T-helper 17 cell (primary cell): ENCODE results near the gene MMP24OS. TPM values are rescaled to one million over a fixed set of nuclear protein-coding genes. Genes with fewer than 3 reads are reported as not detected.

Experiments used
- ATAC-seq: fragments of 150-1000 bp; cut with Tn5 transposase; 2 replicates; pipeline ENCODE4 v1.10.0; 2021; ENCODE audit warnings: mild to moderate bottlenecking, moderate library complexity
- DNase-seq, 3 donors: peaks; one replicate each; pipeline versions ENCODE4 v3.0.0 to v3.0.0-alpha.2; 2020 to 2021
- H3K9me3 ChIP-seq: one replicate; pipeline ENCODE4 v1.7.0; 2013; ENCODE audit warnings: low read length, mild to moderate bottlenecking; ENCODE audit not compliant: control insufficient read depth, poor library complexity, severe bottlenecking
- H3K27ac Mint-ChIP-seq: one replicate; pipeline ENCODE4 v1.8.0; 2022; ENCODE audit warnings: mild to moderate bottlenecking, moderate library complexity, mixed read lengths
- H3K27me3 Mint-ChIP-seq: one replicate; pipeline ENCODE4 v1.8.0; 2022; ENCODE audit warnings: mixed read lengths
- H3K36me3 Mint-ChIP-seq: one replicate; pipeline ENCODE4 v1.8.0; 2022; ENCODE audit warnings: low read depth, mixed read lengths
- H3K4me1 Mint-ChIP-seq: one replicate; pipeline ENCODE4 v1.8.0; 2022; ENCODE audit warnings: mild to moderate bottlenecking, mixed read lengths
- H3K4me3 Mint-ChIP-seq: one replicate; pipeline ENCODE4 v1.8.0; 2022; ENCODE audit warnings: mild to moderate bottlenecking, moderate library complexity, mixed read lengths
- total RNA-seq, 4 donors: library from RNA in 2 of 4; stranded (reverse) in 2 of 4; gene quantifications; one replicate each; pipeline ENCODE4 v1.2.3 and lab custom pipeline; 2022 to 2026

The MMP24OS gene
- total RNA-seq, 2 donors from 2014 or later: 60.8 to 64.4 TPM

DNA sequence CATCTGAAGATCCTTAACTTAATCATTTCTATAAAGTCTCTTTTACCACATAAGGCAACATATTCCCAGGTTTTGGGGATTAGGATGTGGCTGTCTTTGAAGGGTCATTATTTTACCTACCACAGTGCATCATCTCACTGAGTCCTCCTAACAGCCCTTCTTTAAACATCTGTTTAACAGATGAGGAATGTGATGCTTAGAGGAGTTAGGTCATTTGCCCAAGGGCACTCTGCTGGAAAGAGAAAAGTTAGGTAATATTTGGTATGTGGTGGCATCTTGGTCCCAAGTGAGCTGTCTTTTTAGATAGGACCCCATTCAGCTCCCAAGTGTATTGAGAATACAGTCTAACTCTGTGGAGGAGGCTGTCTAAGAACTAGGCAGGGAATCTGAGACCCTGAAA is 40.4 kb downstream of the MMP24OS start:
- H3K27ac Mint-ChIP-seq: no peak overlapping the region
- H3K9me3 ChIP-seq: no peaks in the 10 kb centered on the region
- peaks cover 10% of the 10 kb centered on the region for H3K36me3 Mint-ChIP-seq
- no peaks in the 10 kb centered on the region for H3K27me3 Mint-ChIP-seq
- peaks cover 12% of the 10 kb centered on the region for H3K4me1 Mint-ChIP-seq
- ATAC-seq (no peak), DNase-seq (no peak)
- no peak overlapping the region for H3K4me3 Mint-ChIP-seq

DNA sequence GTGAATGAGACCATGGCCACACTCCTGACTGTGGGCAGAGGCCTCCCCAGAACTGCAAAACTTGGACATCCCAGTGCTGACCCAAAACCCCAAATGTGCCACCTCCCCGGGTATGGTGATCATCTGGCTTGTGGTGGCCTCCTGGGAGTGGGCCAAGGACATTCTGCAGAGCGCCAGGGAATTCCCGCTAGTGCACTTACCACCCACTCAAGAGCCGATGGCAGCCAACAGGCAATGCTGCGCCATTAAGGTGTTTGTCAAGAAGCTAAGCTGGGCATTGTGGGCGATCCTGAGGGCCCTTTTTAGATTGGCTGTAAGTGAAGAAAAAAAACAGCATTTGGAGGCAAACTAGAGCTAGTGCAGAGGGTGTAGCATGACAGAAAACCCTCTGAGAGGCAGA is 42.0 kb downstream of the MMP24OS start:
- ATAC-seq (no peak), DNase-seq (no peak)
- Mint-ChIP-seq H3K27ac (no peak overlapping the region), H3K27me3 (peaks cover 6% of the 10 kb centered on the region), H3K4me3 (no peak overlapping the region), H3K4me1 (peaks cover 12% of the 10 kb centered on the region), H3K36me3 (peaks cover 15% of the 10 kb centered on the region)
- H3K9me3 ChIP-seq: no peaks in the 10 kb centered on the region

DNA sequence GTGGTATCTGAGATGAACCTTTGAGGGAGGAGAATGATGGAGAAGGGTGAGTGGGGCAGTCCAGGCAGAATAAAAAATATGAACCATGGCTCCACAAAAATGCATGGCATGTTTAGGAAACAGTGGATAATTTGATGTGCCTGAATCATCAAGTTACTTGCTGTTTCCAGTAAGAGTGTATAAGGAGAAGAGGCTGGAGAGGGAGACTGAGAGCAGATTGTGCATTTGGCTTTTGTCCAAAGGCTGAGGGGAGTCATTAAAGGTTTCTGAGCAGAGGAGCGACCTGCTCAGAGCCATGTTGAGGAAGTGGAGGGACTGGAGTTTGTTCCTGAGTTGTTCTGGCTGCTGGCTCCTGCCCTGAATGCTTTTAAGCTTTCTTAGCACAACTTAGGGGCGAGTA is 45.3 kb downstream of the MMP24OS start:
- peaks cover 10% of the 10 kb centered on the region for H3K27me3 Mint-ChIP-seq
- H3K4me3 Mint-ChIP-seq: no peak overlapping the region
- H3K36me3 Mint-ChIP-seq: peaks cover 22% of the 10 kb centered on the region

DNA sequence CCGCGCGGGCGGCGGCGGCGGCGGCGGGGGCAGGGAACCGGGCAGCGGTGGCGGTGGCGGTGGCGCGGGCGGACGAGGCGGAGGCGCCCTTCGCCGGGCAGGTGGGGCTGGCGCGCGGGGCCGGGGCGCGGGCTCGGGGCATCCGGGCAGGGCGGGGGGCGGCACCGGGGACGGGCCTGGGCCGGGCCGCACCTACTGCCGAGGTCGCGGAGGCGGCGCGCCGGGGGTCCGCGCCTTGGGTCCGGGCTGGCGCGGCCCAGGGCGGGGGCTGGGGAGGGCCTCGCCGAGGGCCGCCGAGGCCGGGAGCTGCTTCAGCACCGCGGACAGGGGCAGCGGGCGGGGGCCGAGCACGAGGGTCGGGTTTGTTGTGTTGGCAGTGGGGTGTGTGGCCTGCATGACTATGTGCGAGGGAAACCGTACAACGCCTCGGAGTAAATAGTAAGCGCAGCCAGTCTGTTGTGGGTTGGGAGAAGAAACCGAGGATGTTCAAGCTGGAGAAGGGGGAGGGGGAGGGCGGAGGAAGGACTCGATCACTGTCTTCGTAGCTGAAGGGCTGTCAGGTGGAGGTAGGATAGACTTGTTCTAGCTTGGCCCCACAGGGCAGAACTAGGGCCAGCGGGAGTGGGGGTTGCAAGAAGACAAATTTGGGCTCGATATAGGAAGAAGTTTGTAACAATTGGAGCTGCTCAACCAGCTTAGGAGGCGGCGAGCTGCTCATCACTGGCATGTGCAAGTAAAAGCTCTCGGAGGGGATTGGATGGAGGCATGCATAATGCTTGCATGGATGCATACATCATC is 50.8 kb downstream of the MMP24OS start:
- DNase-seq: peak in 1 of 3 donors; percentile 34
- ATAC-seq: peak; percentile 82
- Mint-ChIP-seq H3K4me3 (peak overlapping the region; percentile 87), H3K36me3 (peaks cover 19% of the 10 kb centered on the region), H3K27me3 (peaks cover 16% of the 10 kb centered on the region), H3K27ac (no peak overlapping the region), H3K4me1 (peaks cover 4% of the 10 kb centered on the region)
- no peaks in the 10 kb centered on the region for H3K9me3 ChIP-seq

More for the DNA sequence above, 45.3 kb downstream of the MMP24OS start:
- DNase-seq: no peak
- no peaks in the 10 kb centered on the region for H3K9me3 ChIP-seq
- no peak for ATAC-seq
- peaks cover 3% of the 10 kb centered on the region for H3K4me1 Mint-ChIP-seq
- no peak overlapping the region for H3K27ac Mint-ChIP-seq

Other genes starting within 250 kb of the MMP24OS start
- 10 to 100 TPM; 50.8 to 52.7 TPM for gene TRPC4AP, start 185.3 kb downstream of the MMP24OS start, total RNA-seq
- gene EDEM2, start 130.8 kb downstream of the MMP24OS start, total RNA-seq: 10 to 100 TPM; 24.1 to 29.7 TPM
- gene PROCR, start 106.0 kb downstream of the MMP24OS start, total RNA-seq: 1 to 10 TPM in 1 of 2 donors, under 1 TPM in 1; 0.89 to 1.5 TPM
- under 1 TPM; 0.15 to 0.16 TPM for gene MMP24, start 51.4 kb downstream of the MMP24OS start, total RNA-seq
- 10 to 100 TPM; 39.4 to 43.6 TPM for gene EIF6, start 6.7 kb upstream of the MMP24OS start, total RNA-seq
- not detected for gene FAM83C, start 14.3 kb upstream of the MMP24OS start, total RNA-seq
- 10 to 100 TPM; 24.9 to 32.0 TPM for gene UQCC1, start 133.9 kb upstream of the MMP24OS start, total RNA-seq
- gene GDF5, start 160.1 kb upstream of the MMP24OS start, total RNA-seq: not detected
- 10 to 100 TPM; 36.6 to 44.4 TPM for gene CEP250, start 177.5 kb upstream of the MMP24OS start, total RNA-seq